GM18873 (cell line): ENCODE results near the gene TRIM61.
"Not testable (repeated sequence)": the region's sequence is repeated elsewhere in the genome, so short reads cannot be mapped to it uniquely, and the experiment has no call there.

Experiments
- ATAC-seq: cut with Tn5 transposase; IDR thresholded peaks from one replicate; pipeline ENCODE4 v1.9.1; 2021; ENCODE audit warnings: mild to moderate bottlenecking, moderate library complexity, moderate number of reproducible peaks; ENCODE audit not compliant: unreplicated experiment, low FRiP score

TRIM61 gene

GRCh38 chr4:164977243-164978164 lies at the start of gene TRIM61:
TRIM61 (minus strand) TSS chr4:164977657; CDS start chr4:164970002, 7,655 bp downstream.
- ATAC-seq: peak; percentile 100

GRCh38 chr4:165025782-165026181 lies 48.3 kb upstream of the TRIM61 start:
- not testable (repeated sequence) for ATAC-seq

GRCh38 chr4:165019995-165020394 lies 42.5 kb upstream of the TRIM61 start:
- ATAC-seq: not testable (repeated sequence)

GRCh38 chr4:165016971-165017370 lies 39.5 kb upstream of the TRIM61 start:
- ATAC-seq: no peak

GRCh38 chr4:165013691-165014090 lies 36.2 kb upstream of the TRIM61 start:
- ATAC-seq: no peak

- no peak for ATAC-seq
Measured at GRCh38 chr4:165011403-165011802, 33.9 kb upstream of the TRIM61 start.

GRCh38 chr4:165010991-165011390 lies 33.5 kb upstream of the TRIM61 start:
- ATAC-seq: no peak

GRCh38 chr4:165010487-165010886 lies 33.0 kb upstream of the TRIM61 start:
- no peak for ATAC-seq

GRCh38 chr4:165009493-165010227 lies 32.2 kb upstream of the TRIM61 start:
- ATAC-seq: no peak

GRCh38 chr4:165006886-165007285 lies 29.4 kb upstream of the TRIM61 start:
- ATAC-seq: no peak

GRCh38 chr4:165006456-165006855 lies 29.0 kb upstream of the TRIM61 start:
- no peak for ATAC-seq

GRCh38 chr4:165005352-165005925 lies 28.0 kb upstream of the TRIM61 start:
- no peak for ATAC-seq

- not testable (repeated sequence) for ATAC-seq
Measured at GRCh38 chr4:165001957-165002356, 24.5 kb upstream of the TRIM61 start.

GRCh38 chr4:164998526-164999080 lies 21.1 kb upstream of the TRIM61 start:
- not testable (repeated sequence) for ATAC-seq

- ATAC-seq: no peak
Measured at GRCh38 chr4:164997941-164998340, 20.5 kb upstream of the TRIM61 start.

- no peak for ATAC-seq
Measured at GRCh38 chr4:164997324-164997723, 19.9 kb upstream of the TRIM61 start.

GRCh38 chr4:164996123-164996522 lies 18.7 kb upstream of the TRIM61 start:
- not testable (repeated sequence) for ATAC-seq

GRCh38 chr4:164990786-164991185 lies 13.3 kb upstream of the TRIM61 start:
- ATAC-seq: not testable (repeated sequence)

GRCh38 chr4:164989471-164989870 lies 12.0 kb upstream of the TRIM61 start:
- no peak for ATAC-seq

GRCh38 chr4:164971929-164972328 lies 5.5 kb downstream of the TRIM61 start:
- ATAC-seq: not testable (repeated sequence)

- no peak for ATAC-seq
Measured at GRCh38 chr4:164959896-164960295, 17.6 kb downstream of the TRIM61 start.
